T follicular helper cell (primary cell): Measurements from ENCODE around the gene PTPRM.

Source experiments
- DNase-seq: peaks from one replicate; pipeline ENCODE4 v3.0.0-alpha.2; 2020; ENCODE audit warnings: low read depth

The PTPRM gene

GRCh38 chr18:8005870-8006569, 438.9 kb downstream of the PTPRM start:
- no peak for DNase-seq

GRCh38 chr18:8006979-8007378, 439.9 kb downstream of the PTPRM start:
- DNase-seq: no peak

GRCh38 chr18:8008033-8008432, 440.9 kb downstream of the PTPRM start:
- no peak for DNase-seq

- no peak for DNase-seq
Observed at GRCh38 chr18:8011361-8011760, 444.2 kb downstream of the PTPRM start.

- DNase-seq: no peak
Observed at GRCh38 chr18:8011906-8012305, 444.8 kb downstream of the PTPRM start.

GRCh38 chr18:8018701-8019331, 451.7 kb downstream of the PTPRM start:
- no peak for DNase-seq

- no peak for DNase-seq
Observed at GRCh38 chr18:8019600-8019999, 452.5 kb downstream of the PTPRM start.

GRCh38 chr18:8020132-8020846, 453.2 kb downstream of the PTPRM start:
- no peak for DNase-seq

GRCh38 chr18:8029061-8029460, 461.9 kb downstream of the PTPRM start:
- no peak for DNase-seq

GRCh38 chr18:8029731-8030130, 462.6 kb downstream of the PTPRM start:
- DNase-seq: no peak

GRCh38 chr18:8030201-8030600, 463.1 kb downstream of the PTPRM start:
- no peak for DNase-seq

- DNase-seq: no peak
Observed at GRCh38 chr18:8031496-8031895, 464.4 kb downstream of the PTPRM start.

GRCh38 chr18:8034674-8035073, 467.6 kb downstream of the PTPRM start:
- no peak for DNase-seq

- DNase-seq: no peak
Observed at GRCh38 chr18:8036551-8036950, 469.4 kb downstream of the PTPRM start.

- no peak for DNase-seq
Observed at GRCh38 chr18:8037296-8037695, 470.2 kb downstream of the PTPRM start.

GRCh38 chr18:8040021-8040420, 472.9 kb downstream of the PTPRM start:
- no peak for DNase-seq

- no peak for DNase-seq
Observed at GRCh38 chr18:8041526-8042111, 474.5 kb downstream of the PTPRM start.

- no peak for DNase-seq
Observed at GRCh38 chr18:8044004-8044403, 476.9 kb downstream of the PTPRM start.

- no peak for DNase-seq
Observed at GRCh38 chr18:8045160-8045883, 478.2 kb downstream of the PTPRM start.

- peak; percentile 22 for DNase-seq
Observed at GRCh38 chr18:8045884-8046281, 478.8 kb downstream of the PTPRM start.

GRCh38 chr18:8046441-8046840, 479.3 kb downstream of the PTPRM start:
- DNase-seq: no peak

GRCh38 chr18:8049147-8049546, 482.0 kb downstream of the PTPRM start:
- no peak for DNase-seq
